ENCODE data around the gene SP2. TPM values are rescaled to one million over a fixed set of nuclear protein-coding genes. Genes with fewer than 3 reads are reported as not detected.
"Not testable (repeated sequence)": the region's sequence is repeated elsewhere in the genome, so short reads cannot be mapped to it uniquely, and the experiment has no call there.

Gene SP2
- total RNA-seq, 1 donor from 2014 or later, result 18.0 TPM

DNA sequence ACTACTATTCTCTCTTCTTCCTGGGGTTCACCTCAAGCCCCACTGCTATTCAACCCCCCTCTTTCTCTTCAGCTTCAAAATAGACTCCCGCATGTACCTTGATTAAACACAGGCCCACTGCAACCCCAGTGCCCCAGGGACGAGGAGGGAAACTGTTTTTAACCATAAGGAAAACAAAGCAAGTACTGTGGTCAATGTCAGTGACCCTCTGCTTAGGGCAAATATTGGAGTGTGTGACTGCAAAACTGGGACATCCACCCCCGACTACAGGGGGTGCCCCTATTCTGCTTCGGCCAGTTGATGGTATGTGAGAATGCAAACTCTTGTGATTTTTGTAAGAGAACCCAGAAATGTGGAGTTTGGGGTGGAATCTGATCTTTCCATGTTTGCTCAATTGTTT is 35.8 kb downstream of the SP2 start:
- no peaks in the 10 kb centered on the region for H3K27me3 Mint-ChIP-seq (ENCODE audit: low read depth)
- H3K9me3 Mint-ChIP-seq, result no peaks in the 10 kb centered on the region
- H3K27ac Mint-ChIP-seq, result no peak overlapping the region
- H3K4me3 Mint-ChIP-seq, result no peak overlapping the region
- DNase-seq (ENCODE audit: low spot score in 2 of 2, unreplicated experiment in 2 of 2), result no peak
- peaks cover 8% of the 10 kb centered on the region for H3K4me1 Mint-ChIP-seq
- peaks cover 11% of the 10 kb centered on the region for H3K36me3 Mint-ChIP-seq
- TF ChIP-seq, protein P1, sequence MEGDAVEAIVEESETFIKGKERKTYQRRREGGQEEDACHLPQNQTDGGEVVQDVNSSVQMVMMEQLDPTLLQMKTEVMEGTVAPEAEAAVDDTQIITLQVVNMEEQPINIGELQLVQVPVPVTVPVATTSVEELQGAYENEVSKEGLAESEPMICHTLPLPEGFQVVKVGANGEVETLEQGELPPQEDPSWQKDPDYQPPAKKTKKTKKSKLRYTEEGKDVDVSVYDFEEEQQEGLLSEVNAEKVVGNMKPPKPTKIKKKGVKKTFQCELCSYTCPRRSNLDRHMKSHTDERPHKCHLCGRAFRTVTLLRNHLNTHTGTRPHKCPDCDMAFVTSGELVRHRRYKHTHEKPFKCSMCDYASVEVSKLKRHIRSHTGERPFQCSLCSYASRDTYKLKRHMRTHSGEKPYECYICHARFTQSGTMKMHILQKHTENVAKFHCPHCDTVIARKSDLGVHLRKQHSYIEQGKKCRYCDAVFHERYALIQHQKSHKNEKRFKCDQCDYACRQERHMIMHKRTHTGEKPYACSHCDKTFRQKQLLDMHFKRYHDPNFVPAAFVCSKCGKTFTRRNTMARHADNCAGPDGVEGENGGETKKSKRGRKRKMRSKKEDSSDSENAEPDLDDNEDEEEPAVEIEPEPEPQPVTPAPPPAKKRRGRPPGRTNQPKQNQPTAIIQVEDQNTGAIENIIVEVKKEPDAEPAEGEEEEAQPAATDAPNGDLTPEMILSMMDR (IDR thresholded peaks at IDR 0.05; ENCODE audit: unreplicated experiment), result no peak

DNA sequence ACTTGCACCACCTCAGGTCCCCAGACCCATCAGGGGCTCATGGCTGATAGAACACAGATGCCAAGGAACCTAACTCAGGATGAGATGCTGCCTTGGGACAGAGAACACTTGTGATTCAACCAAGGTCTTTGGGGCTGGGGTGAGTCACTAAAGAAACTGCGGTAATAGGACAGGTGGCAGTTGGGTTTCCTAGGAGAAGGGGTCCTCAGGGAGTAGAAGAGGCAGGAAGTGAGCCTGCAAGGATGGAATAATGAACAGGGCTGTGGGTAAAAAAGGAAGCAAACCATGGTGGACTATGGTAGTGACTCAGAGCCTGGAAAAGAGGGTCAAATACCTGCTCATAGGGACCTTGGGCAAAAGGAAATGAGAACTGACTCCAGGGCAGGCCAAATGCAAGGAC is 38.8 kb downstream of the SP2 start:
- DNase-seq (ENCODE audit: low spot score in 2 of 2, unreplicated experiment in 2 of 2), result no peak
- no peaks in the 10 kb centered on the region for H3K9me3 Mint-ChIP-seq
- no peaks in the 10 kb centered on the region for H3K4me1 Mint-ChIP-seq
- H3K27ac Mint-ChIP-seq, result no peak overlapping the region
- no peak overlapping the region for H3K4me3 Mint-ChIP-seq
- H3K27me3 Mint-ChIP-seq (ENCODE audit: low read depth), result no peaks in the 10 kb centered on the region
- H3K36me3 Mint-ChIP-seq, result peaks cover 4% of the 10 kb centered on the region
- TF ChIP-seq, protein P1 (IDR thresholded peaks at IDR 0.05; ENCODE audit: unreplicated experiment), result no peak

DNA sequence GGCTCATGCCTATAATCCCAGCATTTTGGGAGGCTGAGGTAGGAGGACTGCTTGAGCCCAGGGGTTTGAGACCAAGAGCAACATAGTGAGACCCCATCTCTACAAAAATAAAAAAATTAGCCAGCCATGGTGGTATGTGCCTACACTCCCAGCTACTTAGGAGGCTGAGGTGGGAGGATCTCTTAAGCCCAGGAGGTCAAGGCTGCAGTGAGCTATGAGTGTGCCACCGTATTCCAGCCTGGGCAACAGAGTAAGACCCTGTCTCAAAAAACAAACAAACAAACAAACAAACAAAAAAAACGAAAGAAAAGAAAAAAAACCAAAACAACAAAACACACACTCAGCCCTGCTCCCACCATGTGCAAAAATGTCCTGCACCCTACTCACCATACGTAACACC is 39.4 kb downstream of the SP2 start:
- H3K27ac Mint-ChIP-seq; H3K27me3 Mint-ChIP-seq (ENCODE audit: low read depth); H3K36me3 Mint-ChIP-seq; H3K4me3 Mint-ChIP-seq; H3K4me1 Mint-ChIP-seq; H3K9me3 Mint-ChIP-seq; DNase-seq (ENCODE audit: low spot score in 2 of 2, unreplicated experiment in 2 of 2): not testable (repeated sequence)

DNA sequence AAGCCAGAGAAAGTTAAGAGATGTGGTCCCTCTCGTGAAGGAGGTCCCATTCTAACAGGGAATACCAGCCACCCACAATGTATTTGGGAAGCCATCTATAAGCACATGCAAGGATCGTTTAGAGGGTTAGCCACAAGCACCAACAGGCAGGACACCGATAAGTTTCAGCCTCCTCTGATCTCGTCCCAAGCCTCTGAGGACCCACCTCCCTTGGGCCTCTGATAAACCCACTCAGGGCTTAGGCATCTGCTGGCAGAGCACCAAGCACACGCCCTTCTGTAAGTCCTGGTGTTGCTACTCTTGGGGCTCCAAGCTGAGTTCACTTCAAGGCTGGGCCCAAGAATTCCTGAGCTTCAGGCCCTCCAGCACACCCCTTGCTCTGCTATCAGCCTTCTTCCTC is 39.9 kb downstream of the SP2 start:
- no peaks in the 10 kb centered on the region for H3K9me3 Mint-ChIP-seq
- no peak overlapping the region for H3K4me3 Mint-ChIP-seq
- peaks cover 2% of the 10 kb centered on the region for H3K4me1 Mint-ChIP-seq
- H3K27me3 Mint-ChIP-seq (ENCODE audit: low read depth), result no peaks in the 10 kb centered on the region
- TF ChIP-seq, protein P1 (IDR thresholded peaks at IDR 0.05; ENCODE audit: unreplicated experiment), result no peak
- H3K27ac Mint-ChIP-seq, result no peak overlapping the region
- DNase-seq (ENCODE audit: low spot score in 2 of 2, unreplicated experiment in 2 of 2), result no peak
- H3K36me3 Mint-ChIP-seq, result no peaks in the 10 kb centered on the region

DNA sequence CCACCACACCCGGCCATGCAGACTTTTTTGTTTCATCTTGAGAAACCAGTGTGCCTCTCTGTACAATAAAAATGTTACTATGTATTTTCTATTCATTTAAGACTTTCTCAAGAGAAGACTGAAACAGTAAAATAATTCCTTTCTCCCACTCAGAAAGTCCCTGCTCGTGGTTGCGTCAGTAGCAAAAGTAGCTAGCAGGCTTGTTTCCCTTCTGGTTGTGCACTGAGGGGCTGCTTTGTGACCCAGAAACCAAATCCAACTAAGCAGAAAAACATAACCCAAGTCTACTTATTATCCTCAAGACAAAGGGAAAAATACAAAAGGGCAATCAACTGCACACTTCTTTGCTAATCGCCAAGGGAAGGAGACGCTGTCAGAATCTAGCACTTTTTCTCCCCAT is 41.9 kb downstream of the SP2 start:
- H3K4me1 Mint-ChIP-seq, result peaks cover 11% of the 10 kb centered on the region
- H3K27me3 Mint-ChIP-seq (ENCODE audit: low read depth), result no peaks in the 10 kb centered on the region
- H3K4me3 Mint-ChIP-seq, result no peak overlapping the region
- no peaks in the 10 kb centered on the region for H3K36me3 Mint-ChIP-seq
- no peak overlapping the region for H3K27ac Mint-ChIP-seq
- DNase-seq (ENCODE audit: low spot score in 2 of 2, unreplicated experiment in 2 of 2), result no peak
- TF ChIP-seq, protein P1 (IDR thresholded peaks at IDR 0.05; ENCODE audit: unreplicated experiment), result no peak
- no peaks in the 10 kb centered on the region for H3K9me3 Mint-ChIP-seq

DNA sequence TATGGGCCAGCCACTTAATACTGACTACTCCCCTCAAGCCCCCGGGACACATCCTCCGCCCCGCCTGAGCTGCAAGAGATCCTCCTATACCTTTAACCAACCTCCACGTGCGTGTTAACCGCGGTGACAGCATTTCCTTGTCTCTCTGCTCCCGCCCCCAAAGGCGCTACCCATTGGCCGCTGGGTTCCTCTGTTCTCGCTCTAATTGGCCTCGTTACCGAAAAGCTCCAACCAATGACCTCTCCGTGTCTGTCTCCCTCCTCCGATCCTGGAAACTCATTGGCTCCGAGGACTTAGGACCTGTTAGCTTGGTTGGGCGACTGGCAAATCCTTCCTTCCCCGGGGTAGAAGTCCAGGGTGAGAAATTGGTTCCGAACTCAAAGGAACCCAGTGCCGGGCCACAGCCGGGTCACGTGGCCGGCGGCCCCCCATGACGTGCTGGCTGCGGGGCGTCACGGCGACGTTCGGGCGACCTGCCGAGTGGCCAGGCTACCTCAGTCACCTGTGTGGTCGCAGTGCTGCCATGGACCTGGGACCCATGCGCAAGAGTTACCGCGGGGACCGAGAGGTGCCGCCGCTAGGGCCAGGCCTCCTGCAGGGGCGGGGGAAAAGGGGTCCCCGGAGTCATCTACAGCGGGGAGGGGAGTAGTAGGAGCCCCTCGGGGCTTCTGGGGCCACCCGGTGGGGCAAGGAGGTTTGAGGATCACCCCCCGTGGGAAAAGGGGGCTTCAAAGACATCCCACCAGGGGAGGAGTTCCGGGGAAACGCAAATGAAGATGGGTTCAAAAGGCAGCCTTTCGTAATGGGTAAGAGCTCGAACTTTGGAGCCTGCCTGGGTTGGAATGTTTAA is 45.4 kb downstream of the SP2 start, which contains the start of gene PNPO:
TSS of gene PNPO (plus strand) at position 326 of the 850 bp plus-strand sequence. CDS start at position 431, 105 bp downstream.
- Mint-ChIP-seq H3K4me1 (peaks cover 11% of the 10 kb centered on the region), H3K27me3 (ENCODE audit: low read depth) (no peaks in the 10 kb centered on the region), H3K4me3 (peak within 1 kb of the TSS; percentile 69), H3K36me3 (no peaks in the 10 kb centered on the region), H3K9me3 (no peaks in the 10 kb centered on the region), H3K27ac (peak within 1 kb of the TSS; percentile 13)
- TF ChIP-seq, protein P1 (IDR thresholded peaks at IDR 0.05; ENCODE audit: unreplicated experiment), result no peak
- DNase-seq (ENCODE audit: low spot score in 2 of 2, unreplicated experiment in 2 of 2), result peak in 1 of 2 experiments; percentile 66
